ENCODE data around the gene ENAH. TPM values are rescaled to one million over a fixed set of nuclear protein-coding genes. Genes with fewer than 3 reads are reported as not detected.

ENAH gene
- total and polyA plus RNA-seq, 7 experiments from 2014 or later = 0.08 to 0.42 (median 0.16) TPM; not detected in 4

GRCh38 chr1:225578251-225578977, 74.5 kb downstream of the ENAH start:
- peaks cover 0 to 13% (median 4%) of the 10 kb centered on the region in 7 donors for H3K4me1 Mint-ChIP-seq
- no peak overlapping the region for H3K27ac Mint-ChIP-seq
- Histone ChIP-seq H3K27ac (ENCODE audit: low read depth, low read length) (no peak overlapping the region), H3K9me3 (ENCODE audit: control insufficient read depth in 2 of 3, low read length in 3 of 3) (no peaks in the 10 kb centered on the region), H3K27me3 (ENCODE audit: control insufficient read depth in 2 of 2, insufficient read depth in 2 of 2, low read length in 2 of 2) (no peaks in the 10 kb centered on the region), H3K36me3 (ENCODE audit: control insufficient read depth in 2 of 3, insufficient read depth in 3 of 3, low read length in 3 of 3) (no peaks in the 10 kb centered on the region), H3K4me3 (ENCODE audit: low read length) (no peak overlapping the region), H3K4me1 (ENCODE audit: control insufficient read depth in 2 of 2, insufficient read depth in 2 of 2, low read length in 2 of 2) (no peaks in the 10 kb centered on the region)
- CTCF ChIA-PET = no interaction called here
- no peak for DNase-seq
- no peak for ATAC-seq
- peaks cover 0 to 5% (median 0%) of the 10 kb centered on the region in 5 donors for H3K36me3 Mint-ChIP-seq
- peaks cover 9 to 26% (median 15%) of the 10 kb centered on the region in 5 donors for H3K27me3 Mint-ChIP-seq
- POLR2A ChIA-PET = no interaction called here
- H3K4me3 Mint-ChIP-seq = no peak overlapping the region
- intact Hi-C loops (cut with micrococcal nuclease) = no loop called here
- peaks cover 0 to 1% (median 0%) of the 10 kb centered on the region in 11 donors for H3K9me3 Mint-ChIP-seq

DNA sequence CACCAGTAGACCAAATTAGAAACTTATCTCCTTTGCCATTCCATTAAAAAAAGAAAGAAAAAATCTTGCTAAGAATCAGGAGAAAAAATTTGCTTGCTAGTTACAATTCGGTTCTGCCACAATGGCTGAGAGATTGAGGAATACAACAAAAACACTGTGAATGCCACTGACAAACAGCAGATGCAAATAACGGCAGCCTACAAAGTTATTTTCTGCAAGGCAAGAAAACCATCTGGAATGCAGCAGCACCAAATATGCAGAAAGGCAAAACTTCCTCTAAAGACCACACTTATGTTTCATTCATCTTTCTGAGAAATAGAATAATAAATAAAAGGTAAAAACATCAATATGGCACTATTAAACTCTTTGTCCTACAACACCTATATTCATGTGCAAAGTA, 75.7 kb downstream of the ENAH start:
- H3K4me3 Mint-ChIP-seq = no peak overlapping the region
- DNase-seq (no peak), ATAC-seq (no peak)
- Histone ChIP-seq H3K4me1 (ENCODE audit: control insufficient read depth in 2 of 2, insufficient read depth in 2 of 2, low read length in 2 of 2) (no peaks in the 10 kb centered on the region), H3K9me3 (ENCODE audit: control insufficient read depth in 2 of 3, low read length in 3 of 3) (no peaks in the 10 kb centered on the region), H3K4me3 (ENCODE audit: low read length) (no peak overlapping the region), H3K27me3 (ENCODE audit: control insufficient read depth in 2 of 2, insufficient read depth in 2 of 2, low read length in 2 of 2) (no peaks in the 10 kb centered on the region), H3K36me3 (ENCODE audit: control insufficient read depth in 2 of 3, insufficient read depth in 3 of 3, low read length in 3 of 3) (no peaks in the 10 kb centered on the region), H3K27ac (ENCODE audit: low read depth, low read length) (no peak overlapping the region)
- H3K9me3 Mint-ChIP-seq = peaks cover 0 to 1% (median 0%) of the 10 kb centered on the region in 11 donors
- peaks cover 0 to 13% (median 4%) of the 10 kb centered on the region in 7 donors for H3K4me1 Mint-ChIP-seq
- intact Hi-C loops (cut with micrococcal nuclease) = no loop called here
- H3K36me3 Mint-ChIP-seq = no peaks in the 10 kb centered on the region
- no peak overlapping the region for H3K27ac Mint-ChIP-seq
- H3K27me3 Mint-ChIP-seq = peaks cover 6 to 21% (median 11%) of the 10 kb centered on the region in 5 donors
- CTCF ChIA-PET = no interaction called here
- POLR2A ChIA-PET = no interaction called here

GRCh38 chr1:225573216-225573615, 79.7 kb downstream of the ENAH start:
- POLR2A ChIA-PET = no interaction called here

DNA sequence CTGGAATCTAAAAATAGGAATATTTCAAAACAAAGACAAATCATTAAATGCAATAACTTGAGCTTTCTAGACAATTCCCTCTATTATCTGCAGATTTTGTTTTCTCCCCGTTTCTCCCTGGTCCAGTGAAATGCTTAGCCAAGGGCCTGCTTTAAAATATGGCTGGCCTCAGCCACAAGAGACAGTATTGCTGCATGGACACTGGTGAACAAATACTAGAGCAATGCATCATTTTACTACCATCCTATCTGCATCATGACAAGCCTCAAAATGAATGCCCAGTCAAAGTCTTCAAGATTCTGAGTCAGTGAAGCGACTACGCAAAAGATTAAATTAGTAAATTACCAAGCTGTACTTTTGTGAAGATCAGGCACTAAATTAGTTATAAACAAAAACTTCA, 80.5 kb downstream of the ENAH start:
- Mint-ChIP-seq H3K4me1 (peaks cover 0 to 13% (median 4%) of the 10 kb centered on the region in 7 donors), H3K27ac (no peak overlapping the region), H3K9me3 (peaks cover 0 to 1% (median 0%) of the 10 kb centered on the region in 11 donors), H3K27me3 (peaks cover 0 to 4% (median 0%) of the 10 kb centered on the region in 5 donors), H3K4me3 (no peak overlapping the region), H3K36me3 (no peaks in the 10 kb centered on the region)
- CTCF ChIA-PET = interaction anchor here (0.6 to 0.7 kb wide), 2 partner anchors 262 to 1499 kb away, joined by 3 to 4 read pairs; no protein-coding TSS in a partner anchor
- H3K27me3 ChIP-seq (ENCODE audit: control insufficient read depth in 2 of 2, insufficient read depth in 2 of 2, low read length in 2 of 2) = no peaks in the 10 kb centered on the region
- no peaks in the 10 kb centered on the region for H3K36me3 ChIP-seq (ENCODE audit: control insufficient read depth in 2 of 3, insufficient read depth in 3 of 3, low read length in 3 of 3)
- no peaks in the 10 kb centered on the region for H3K4me1 ChIP-seq (ENCODE audit: control insufficient read depth in 2 of 2, insufficient read depth in 2 of 2, low read length in 2 of 2)
- intact Hi-C loops (cut with micrococcal nuclease) = no loop called here
- H3K4me3 ChIP-seq (ENCODE audit: low read length) = no peak overlapping the region
- H3K9me3 ChIP-seq (ENCODE audit: control insufficient read depth in 2 of 3, low read length in 3 of 3) = no peaks in the 10 kb centered on the region
- no peak for DNase-seq
- POLR2A ChIA-PET = interaction anchor here (0.6 kb wide), 1 partner anchor 325 kb away, joined by 4 read pairs; no protein-coding TSS in a partner anchor
- no peak overlapping the region for H3K27ac ChIP-seq (ENCODE audit: low read depth, low read length)
- no peak for ATAC-seq

More at GRCh38 chr1:225573216-225573615, 79.7 kb downstream of the ENAH start:
- H3K4me3 ChIP-seq (ENCODE audit: low read length) = no peak overlapping the region
- DNase-seq (no peak), ATAC-seq (no peak)
- H3K9me3 ChIP-seq (ENCODE audit: control insufficient read depth in 2 of 3, low read length in 3 of 3) = no peaks in the 10 kb centered on the region
- no peaks in the 10 kb centered on the region for H3K4me1 ChIP-seq (ENCODE audit: control insufficient read depth in 2 of 2, insufficient read depth in 2 of 2, low read length in 2 of 2)
- no peak overlapping the region for H3K27ac Mint-ChIP-seq
- H3K36me3 Mint-ChIP-seq = no peaks in the 10 kb centered on the region
- H3K4me3 Mint-ChIP-seq = no peak overlapping the region
- H3K36me3 ChIP-seq (ENCODE audit: control insufficient read depth in 2 of 3, insufficient read depth in 3 of 3, low read length in 3 of 3) = no peaks in the 10 kb centered on the region
- H3K4me1 Mint-ChIP-seq = peaks cover 0 to 13% (median 4%) of the 10 kb centered on the region in 7 donors
- no peak overlapping the region for H3K27ac ChIP-seq (ENCODE audit: low read depth, low read length)
- peaks cover 0 to 9% (median 1%) of the 10 kb centered on the region in 5 donors for H3K27me3 Mint-ChIP-seq
- CTCF ChIA-PET = no interaction called here
- H3K9me3 Mint-ChIP-seq = peaks cover 0 to 1% (median 0%) of the 10 kb centered on the region in 11 donors
- no peaks in the 10 kb centered on the region for H3K27me3 ChIP-seq (ENCODE audit: control insufficient read depth in 2 of 2, insufficient read depth in 2 of 2, low read length in 2 of 2)
- intact Hi-C loops (cut with micrococcal nuclease) = no loop called here

GRCh38 chr1:225567789-225568188, 85.1 kb downstream of the ENAH start:
- no peak overlapping the region for H3K4me3 Mint-ChIP-seq
- intact Hi-C loops (cut with micrococcal nuclease) = no loop called here

GRCh38 chr1:225565847-225566246, 87.1 kb downstream of the ENAH start:
- no peaks in the 10 kb centered on the region for H3K27me3 ChIP-seq (ENCODE audit: control insufficient read depth in 2 of 2, insufficient read depth in 2 of 2, low read length in 2 of 2)
- peaks cover 0 to 12% (median 5%) of the 10 kb centered on the region in 5 donors for H3K27me3 Mint-ChIP-seq
- no peaks in the 10 kb centered on the region for H3K9me3 ChIP-seq (ENCODE audit: control insufficient read depth in 2 of 3, low read length in 3 of 3)
- ChIA-PET POLR2A (interaction anchor here (0.7 kb wide), 1 partner anchor 157 kb away, joined by 5 read pairs; no protein-coding TSS in a partner anchor), CTCF (interaction anchor here (0.7 kb wide), 1 partner anchor 90 kb away, joined by 5 read pairs; no protein-coding TSS in a partner anchor)
- no peak overlapping the region for H3K4me3 ChIP-seq (ENCODE audit: low read length)
- DNase-seq (no peak), ATAC-seq (no peak)
- intact Hi-C loops (cut with micrococcal nuclease) = no loop called here
- no peak overlapping the region for H3K4me3 Mint-ChIP-seq
- H3K4me1 Mint-ChIP-seq = peaks cover 0 to 1% (median 0%) of the 10 kb centered on the region in 7 donors
- H3K4me1 ChIP-seq (ENCODE audit: control insufficient read depth in 2 of 2, insufficient read depth in 2 of 2, low read length in 2 of 2) = no peaks in the 10 kb centered on the region
- no peak overlapping the region for H3K27ac Mint-ChIP-seq
- H3K36me3 Mint-ChIP-seq = no peaks in the 10 kb centered on the region
- H3K27ac ChIP-seq (ENCODE audit: low read depth, low read length) = no peak overlapping the region
- H3K36me3 ChIP-seq (ENCODE audit: control insufficient read depth in 2 of 3, insufficient read depth in 3 of 3, low read length in 3 of 3) = no peaks in the 10 kb centered on the region
- no peaks in the 10 kb centered on the region for H3K9me3 Mint-ChIP-seq

More at GRCh38 chr1:225567789-225568188, 85.1 kb downstream of the ENAH start:
- ChIA-PET CTCF (no interaction called here), POLR2A (no interaction called here)
- H3K4me3 ChIP-seq (ENCODE audit: low read length) = no peak overlapping the region
- Mint-ChIP-seq H3K9me3 (no peaks in the 10 kb centered on the region), H3K27me3 (peaks cover 0 to 13% (median 0%) of the 10 kb centered on the region in 5 donors), H3K27ac (no peak overlapping the region), H3K36me3 (no peaks in the 10 kb centered on the region), H3K4me1 (peaks cover 0 to 1% (median 0%) of the 10 kb centered on the region in 7 donors)
- DNase-seq (no peak), ATAC-seq (no peak)
- no peaks in the 10 kb centered on the region for H3K36me3 ChIP-seq (ENCODE audit: control insufficient read depth in 2 of 3, insufficient read depth in 3 of 3, low read length in 3 of 3)
- no peaks in the 10 kb centered on the region for H3K27me3 ChIP-seq (ENCODE audit: control insufficient read depth in 2 of 2, insufficient read depth in 2 of 2, low read length in 2 of 2)
- H3K9me3 ChIP-seq (ENCODE audit: control insufficient read depth in 2 of 3, low read length in 3 of 3) = no peaks in the 10 kb centered on the region
- no peak overlapping the region for H3K27ac ChIP-seq (ENCODE audit: low read depth, low read length)
- no peaks in the 10 kb centered on the region for H3K4me1 ChIP-seq (ENCODE audit: control insufficient read depth in 2 of 2, insufficient read depth in 2 of 2, low read length in 2 of 2)

All from naive thymus-derived CD4-positive, alpha-beta T cell (primary cell).